RWPE1 (cell line): ENCODE data around the gene DEAF1.

Experiments
- CTCF ChIA-PET: fragments of 350-600 bp; sonication (Branson Sonifier 250); formaldehyde crosslinking; extraction: SDS; loops from one replicate; lab custom pipeline; 2021; lab: Yijun Ruan, JAX
- POLR2A ChIA-PET: fragments of 400-600 bp; formaldehyde crosslinking; extraction: SDS; loops from one replicate; lab custom pipeline; 2020; ENCODE audit warnings: antibody characterized with exemption; ENCODE audit not compliant: low non-redundant PET; lab: Yijun Ruan, JAX
- DNase-seq: peaks from one replicate; pipeline ENCODE4 v3.0.0; 2012; ENCODE audit warnings: low spot score
- H3K27ac ChIP-seq: fragments of 450-650 bp; 2 replicates; pipeline ENCODE4 v1.5.1; 2017
- CTCF ChIP-seq: fragments of 450-650 bp; conservative IDR thresholded peaks from 2 replicates; pipeline ENCODE4 v1.5.1; 2017; ENCODE audit warnings: low read depth, mild to moderate bottlenecking

The DEAF1 gene

GRCh38 chr11:611001-611996 lies 83.7 kb downstream of the DEAF1 start:
- H3K27ac ChIP-seq = peak overlapping the region; percentile 88
- no peak for DNase-seq
- POLR2A ChIA-PET = no interaction called here
- TF ChIP-seq CTCF = no peak
- CTCF ChIA-PET = interaction anchor here (0.7 kb wide), 1 partner anchor 507 kb away, joined by 3 read pairs; no protein-coding TSS in a partner anchor

GRCh38 chr11:610146-610801 lies 84.7 kb downstream of the DEAF1 start:
- TF ChIP-seq CTCF = no peak
- CTCF ChIA-PET = no interaction called here
- peak overlapping the region; percentile 88 for H3K27ac ChIP-seq
- DNase-seq = no peak
- POLR2A ChIA-PET = no interaction called here

- no peak for TF ChIP-seq CTCF
- POLR2A ChIA-PET = no interaction called here
- CTCF ChIA-PET = no interaction called here
- H3K27ac ChIP-seq = peak overlapping the region; percentile 88
- no peak for DNase-seq
These were observed 85.6 kb downstream of the DEAF1 start for GRCh38 chr11:609341-609811.

- TF ChIP-seq CTCF = no peak
- ChIA-PET CTCF (no interaction called here), POLR2A (no interaction called here)
- DNase-seq = no peak
- H3K27ac ChIP-seq = no peak overlapping the region
These were observed 86.2 kb downstream of the DEAF1 start for GRCh38 chr11:608791-609251.

DNA sequence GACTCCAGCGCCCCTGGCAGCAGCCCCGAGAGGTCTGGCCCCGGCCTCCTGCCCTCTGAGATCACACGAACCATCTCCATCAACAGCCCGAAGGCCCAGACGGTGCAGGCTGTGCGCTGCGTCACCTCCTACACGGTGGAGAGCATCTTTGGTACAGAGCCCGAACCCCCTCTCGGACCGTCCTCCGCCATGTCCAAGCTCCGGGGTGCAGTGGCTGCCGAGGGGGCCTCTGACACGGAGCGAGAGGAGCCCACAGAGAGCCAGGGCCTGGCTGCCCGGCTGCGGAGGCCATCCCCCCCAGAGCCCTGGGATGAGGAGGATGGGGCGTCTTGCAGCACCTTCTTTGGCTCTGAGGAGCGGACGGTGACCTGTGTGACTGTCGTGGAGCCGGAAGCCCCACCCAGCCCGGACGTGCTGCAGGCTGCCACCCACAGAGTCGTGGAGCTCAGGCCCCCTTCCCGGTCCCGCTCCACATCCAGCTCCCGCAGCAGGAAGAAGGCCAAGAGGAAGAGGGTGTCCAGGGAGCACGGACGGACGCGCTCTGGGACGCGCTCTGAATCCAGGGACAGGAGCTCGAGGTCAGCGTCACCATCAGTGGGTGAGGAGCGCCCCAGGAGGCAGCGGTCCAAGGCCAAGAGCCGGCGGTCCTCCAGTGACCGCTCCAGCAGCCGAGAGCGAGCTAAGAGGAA lies 86.9 kb downstream of the DEAF1 start:
- POLR2A ChIA-PET = interaction anchor here (1.1 kb wide), 1 partner anchor 7 kb away, joined by 3 read pairs; the partner anchor contains the start of gene IRF7
- CTCF ChIA-PET = no interaction called here
- peak overlapping the region; percentile 79 for H3K27ac ChIP-seq
- no peak for DNase-seq
- no peak for TF ChIP-seq CTCF
